ENCODE results near the gene PANK1. TPM values are rescaled to one million over a fixed set of nuclear protein-coding genes. Genes with fewer than 3 reads are reported as not detected.

PANK1 gene
- total RNA-seq, 1 donor from 2014 or later, result 8.2 TPM

DNA sequence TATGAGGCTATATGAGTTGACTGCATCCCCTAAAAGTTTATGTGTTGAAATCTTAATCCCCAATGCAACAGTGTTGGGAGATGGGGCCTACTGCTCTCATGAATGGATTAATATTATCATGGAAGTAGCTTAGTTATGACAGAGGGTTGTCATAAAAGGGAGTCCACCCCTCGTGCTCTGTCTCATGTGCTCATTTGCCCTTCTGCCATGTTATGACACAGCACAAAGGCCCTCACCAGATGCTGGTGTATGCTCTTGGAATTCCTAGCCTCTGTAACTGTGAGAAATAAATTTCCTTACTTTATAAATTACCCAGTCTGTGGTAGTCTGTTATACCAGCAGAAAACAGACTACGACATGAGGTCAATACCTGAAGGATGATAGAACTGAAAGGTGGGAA, 17.6 kb upstream of the PANK1 start:
- no peaks in the 10 kb centered on the region for H3K4me1 ChIP-seq
- no peak for ATAC-seq
- H3K4me3 ChIP-seq, result no peak overlapping the region
- no peaks in the 10 kb centered on the region for H3K27me3 ChIP-seq (ENCODE audit: low read depth)
- no peak for TF ChIP-seq CTCF (IDR thresholded peaks at IDR 0.05)
- no peaks in the 10 kb centered on the region for H3K9me3 ChIP-seq
- intact Hi-C loops (cut with DNase I), result no loop called here
- DNase-seq, result no peak
- H3K27ac ChIP-seq, result no peak overlapping the region
- H3K36me3 ChIP-seq, result no peaks in the 10 kb centered on the region

GRCh38 chr10:89659143-89660131, 14.4 kb upstream of the PANK1 start:
- ATAC-seq, result no peak
- no peaks in the 10 kb centered on the region for H3K4me1 ChIP-seq
- no peak for DNase-seq
- TF ChIP-seq CTCF (IDR thresholded peaks at IDR 0.05), result no peak
- no peak overlapping the region for H3K27ac ChIP-seq
- no peaks in the 10 kb centered on the region for H3K36me3 ChIP-seq
- H3K4me3 ChIP-seq, result no peak overlapping the region
- intact Hi-C loops (cut with DNase I), result no loop called here
- no peaks in the 10 kb centered on the region for H3K27me3 ChIP-seq (ENCODE audit: low read depth)
- no peaks in the 10 kb centered on the region for H3K9me3 ChIP-seq

DNA sequence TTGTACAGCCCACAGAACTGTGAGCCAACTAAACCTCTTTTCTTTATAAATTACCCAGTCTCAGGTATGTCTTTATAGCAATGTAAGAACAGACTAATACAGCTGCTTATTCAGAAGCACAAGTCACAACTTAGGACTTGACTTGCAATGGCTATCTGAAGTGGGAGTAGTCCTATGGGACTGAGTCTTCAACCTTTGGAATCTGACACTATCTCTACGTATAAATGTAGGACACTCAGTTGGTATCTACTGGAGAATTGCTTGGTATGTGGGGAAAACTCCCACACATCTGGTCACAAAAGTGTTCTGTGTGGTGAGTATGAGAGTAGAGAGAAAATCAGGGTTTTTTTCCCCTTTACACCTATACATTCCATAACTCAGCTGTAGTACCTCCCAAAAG, 12.3 kb upstream of the PANK1 start:
- ATAC-seq (no peak), DNase-seq (no peak)
- Histone ChIP-seq H3K4me1 (no peaks in the 10 kb centered on the region), H3K9me3 (no peaks in the 10 kb centered on the region), H3K36me3 (no peaks in the 10 kb centered on the region), H3K27ac (no peak overlapping the region), H3K4me3 (no peak overlapping the region), H3K27me3 (ENCODE audit: low read depth) (no peaks in the 10 kb centered on the region)
- TF ChIP-seq CTCF (IDR thresholded peaks at IDR 0.05), result no peak
- intact Hi-C loops (cut with DNase I), result no loop called here

GRCh38 chr10:89655722-89656121, 10.7 kb upstream of the PANK1 start:
- H3K4me3 ChIP-seq, result no peak overlapping the region
- no peak for TF ChIP-seq CTCF (IDR thresholded peaks at IDR 0.05)
- no peaks in the 10 kb centered on the region for H3K27me3 ChIP-seq (ENCODE audit: low read depth)
- no peaks in the 10 kb centered on the region for H3K36me3 ChIP-seq
- intact Hi-C loops (cut with DNase I), result no loop called here
- H3K27ac ChIP-seq, result no peak overlapping the region
- no peaks in the 10 kb centered on the region for H3K9me3 ChIP-seq
- ATAC-seq, result no peak
- no peak for DNase-seq
- H3K4me1 ChIP-seq, result no peaks in the 10 kb centered on the region

DNA sequence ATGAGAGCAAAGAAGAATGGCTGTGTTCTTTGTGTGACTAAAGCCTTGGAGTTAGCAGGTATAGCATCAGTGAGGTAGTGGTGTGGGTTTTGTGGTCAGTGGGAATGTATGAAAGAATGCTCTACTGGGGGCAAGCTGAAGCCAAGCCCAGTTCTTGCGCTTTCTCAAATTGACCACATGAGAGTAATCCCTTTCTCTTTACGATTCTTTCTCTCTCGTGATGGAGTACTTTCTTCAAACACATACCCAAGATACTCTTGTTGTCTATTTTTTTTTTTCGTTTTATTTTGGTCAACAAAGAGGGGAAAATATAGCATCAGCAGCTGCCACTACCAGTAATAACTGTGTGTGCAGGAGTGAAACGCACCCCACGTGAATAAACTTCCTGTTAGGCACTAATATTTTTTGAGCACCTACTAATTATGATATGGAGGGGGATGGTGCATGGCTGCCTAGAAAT, 8.4 kb upstream of the PANK1 start:
- no peak for TF ChIP-seq CTCF (IDR thresholded peaks at IDR 0.05)
- Histone ChIP-seq H3K27me3 (ENCODE audit: low read depth) (no peaks in the 10 kb centered on the region), H3K9me3 (no peaks in the 10 kb centered on the region), H3K4me1 (no peaks in the 10 kb centered on the region), H3K4me3 (no peak overlapping the region), H3K27ac (no peak overlapping the region), H3K36me3 (no peaks in the 10 kb centered on the region)
- intact Hi-C loops (cut with DNase I), result no loop called here
- no peak for ATAC-seq
- DNase-seq, result no peak

All from lower lobe of right lung (tissue), 2 donors.